SH-SY5Y (cell line): Measurements from ENCODE around the gene USP25.

Experiments used
- GATA2 ChIP-seq: IDR thresholded peaks from 2 replicates; pipeline ENCODE4 v1.6.1; 2011; ENCODE audit warnings: mild to moderate bottlenecking, low read depth, low read length
- GATA3 ChIP-seq: IDR thresholded peaks from 2 replicates; pipeline ENCODE4 v1.6.1; 2011; ENCODE audit warnings: low read depth, mild to moderate bottlenecking, low read length, moderate library complexity

DNA sequence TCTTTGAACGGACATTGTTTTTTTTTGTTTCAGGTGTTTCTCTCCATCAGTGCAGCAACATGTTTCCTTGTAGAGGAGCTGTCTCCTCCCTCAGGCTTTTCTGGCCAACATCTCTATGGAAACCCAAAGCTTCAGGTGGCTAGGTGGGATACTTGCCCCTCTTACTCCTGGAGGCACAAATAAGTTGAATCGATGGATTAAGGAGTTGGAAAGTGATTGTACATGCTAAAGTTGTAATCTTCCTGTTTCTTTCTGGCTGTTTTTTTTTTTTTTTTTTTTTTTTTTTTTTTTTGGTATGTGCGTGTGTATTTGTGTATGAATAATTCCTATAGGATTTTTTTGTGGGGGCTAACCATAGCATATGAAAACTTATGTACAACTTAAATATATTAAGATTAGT, 10.6 kb downstream of the USP25 start:
- TF ChIP-seq GATA3 (no peak), GATA2 (no peak)
